Measurements from ENCODE around the gene HSBP1.

The HSBP1 gene

DNA sequence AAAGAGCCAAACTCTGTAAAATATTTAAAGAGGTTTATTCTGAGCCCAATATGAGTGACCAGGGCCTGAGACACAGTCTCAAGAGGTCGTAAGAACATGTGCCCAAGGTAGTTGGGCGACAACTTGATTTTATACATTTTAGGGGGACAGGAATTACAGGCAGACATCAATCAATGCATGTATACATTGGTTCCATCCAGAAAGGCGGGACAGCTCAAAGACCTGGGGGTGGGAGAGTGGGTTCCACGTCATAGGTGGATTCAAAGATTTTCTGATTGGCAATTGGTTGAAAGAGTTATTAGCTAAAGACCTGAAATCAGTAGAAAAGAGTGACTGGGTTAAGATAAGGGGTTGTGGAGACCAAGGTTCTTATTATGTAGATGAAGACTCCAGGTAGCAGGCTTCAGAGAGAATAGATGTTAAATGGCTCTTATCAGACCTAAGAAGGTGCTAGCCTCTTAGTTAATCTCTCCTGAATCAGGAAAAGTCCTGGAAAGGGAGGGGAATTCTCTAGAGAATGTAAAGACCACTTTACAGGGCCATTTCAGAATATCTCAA lies 32.4 kb downstream of the HSBP1 start:
- no peak for DNase-seq (ENCODE audit: low read depth)

- DNase-seq (ENCODE audit: low read depth), result no peak
These were observed 34.5 kb downstream of the HSBP1 start for GRCh38 chr16:83842291-83842690.

GRCh38 chr16:83842756-83843507 lies 35.2 kb downstream of the HSBP1 start:
- no peak for DNase-seq (ENCODE audit: low read depth)

DNA sequence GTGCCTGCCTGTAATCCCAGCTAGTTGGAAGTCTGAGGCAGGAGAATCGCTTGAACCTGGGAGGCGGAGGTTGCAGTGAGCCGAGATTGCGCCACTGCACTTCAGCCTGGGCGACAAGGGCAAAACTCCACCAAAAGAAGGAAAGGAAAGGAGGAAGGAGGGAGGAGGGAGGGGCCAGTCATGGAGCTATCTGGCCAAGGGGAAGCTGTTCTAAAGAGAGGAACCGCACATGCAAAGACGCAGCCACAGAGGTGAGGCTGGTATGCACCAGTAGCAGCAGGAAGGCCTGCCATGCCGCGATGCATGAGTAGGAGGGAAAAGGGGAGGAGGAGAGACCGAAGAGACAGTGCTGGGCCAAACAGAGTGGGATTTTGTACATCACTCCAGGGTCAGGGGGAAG lies 35.9 kb downstream of the HSBP1 start:
- no peak for DNase-seq (ENCODE audit: low read depth)

DNA sequence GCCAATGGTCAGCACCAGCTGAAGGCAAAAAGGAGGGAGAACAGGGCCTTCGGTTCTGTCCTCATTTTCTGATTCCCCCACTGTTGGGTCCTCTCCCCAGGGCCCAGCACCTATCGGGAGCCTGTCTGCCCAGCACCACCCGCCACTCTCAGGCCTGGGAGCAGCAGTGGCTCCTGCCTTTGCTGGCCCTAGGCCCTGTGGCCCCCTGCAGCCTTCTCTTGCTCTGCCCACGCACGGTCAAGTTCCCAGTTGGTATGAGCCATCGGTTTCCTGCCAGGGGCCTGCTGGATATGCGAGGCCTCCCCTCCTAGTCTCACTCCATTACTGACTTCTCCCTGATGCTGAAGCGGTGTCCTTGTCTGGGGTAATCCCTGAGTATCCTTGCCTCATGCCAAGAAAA lies 37.5 kb downstream of the HSBP1 start:
- no peak for DNase-seq (ENCODE audit: low read depth)

GRCh38 chr16:83847371-83848225 lies 39.8 kb downstream of the HSBP1 start:
- no peak for DNase-seq (ENCODE audit: low read depth)

- DNase-seq (ENCODE audit: low read depth), result no peak
These were observed 41.6 kb downstream of the HSBP1 start for GRCh38 chr16:83849421-83849820.

- no peak for DNase-seq (ENCODE audit: low read depth)
These were observed 43.2 kb downstream of the HSBP1 start for GRCh38 chr16:83850947-83851346.

DNA sequence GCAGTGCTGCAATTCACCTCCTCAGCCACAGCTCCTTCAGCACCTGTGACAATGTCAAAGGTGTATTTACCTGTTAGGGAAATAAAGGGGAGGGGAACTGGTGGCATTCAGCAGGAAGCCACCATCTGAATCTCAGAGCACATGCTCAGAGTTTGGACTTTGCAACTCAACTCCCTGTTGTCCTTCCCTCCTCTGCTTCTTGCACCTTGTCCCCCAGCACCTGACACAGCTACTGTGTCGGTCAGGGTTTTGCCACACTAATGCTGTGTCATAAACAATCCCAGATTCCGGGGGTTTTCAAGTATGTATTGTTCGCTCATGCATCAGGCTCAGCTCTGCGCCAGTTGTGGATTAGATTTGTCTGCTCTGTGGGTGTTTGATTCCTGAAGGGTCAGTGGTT lies 43.7 kb downstream of the HSBP1 start:
- DNase-seq (ENCODE audit: low read depth), result no peak

DNA sequence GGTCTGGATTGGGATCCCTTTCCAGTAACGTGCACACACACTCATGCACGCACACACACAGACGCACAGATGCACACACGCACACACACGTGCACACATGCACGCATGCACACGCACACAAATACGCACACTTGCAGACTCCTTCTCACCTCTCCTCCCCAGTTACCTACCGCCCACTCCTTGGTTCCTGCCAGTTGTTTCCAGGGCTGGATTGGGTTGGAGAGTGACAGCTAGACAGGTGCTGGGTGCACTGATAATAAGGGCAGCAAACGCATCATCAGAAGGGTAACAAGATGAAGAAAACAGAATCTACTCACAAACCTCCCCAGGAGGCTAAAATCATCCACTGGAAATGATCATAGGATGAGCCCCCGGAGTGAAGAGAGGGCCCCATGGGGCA lies 45.0 kb downstream of the HSBP1 start:
- no peak for DNase-seq (ENCODE audit: low read depth)

DNA sequence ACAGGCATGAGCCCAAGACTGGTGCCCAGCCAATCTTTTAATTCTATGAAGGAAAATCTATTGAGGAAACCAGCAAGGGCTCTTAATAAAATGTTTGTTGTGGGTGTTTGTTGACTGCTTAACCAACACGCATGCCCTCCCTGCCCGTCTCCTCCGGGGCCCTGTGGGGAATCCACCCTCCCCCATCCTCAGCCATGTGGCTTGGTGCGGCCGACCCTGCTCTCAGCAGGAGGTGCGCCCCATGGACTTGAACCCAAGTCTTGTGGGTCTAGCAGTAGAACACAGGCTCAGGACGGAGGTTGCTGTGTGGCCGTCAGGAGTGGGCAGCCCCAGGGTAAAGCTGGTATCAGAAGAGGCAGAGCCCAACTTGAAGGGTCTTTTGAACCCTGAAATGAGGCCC lies 46.1 kb downstream of the HSBP1 start:
- DNase-seq (ENCODE audit: low read depth), result no peak

DNA sequence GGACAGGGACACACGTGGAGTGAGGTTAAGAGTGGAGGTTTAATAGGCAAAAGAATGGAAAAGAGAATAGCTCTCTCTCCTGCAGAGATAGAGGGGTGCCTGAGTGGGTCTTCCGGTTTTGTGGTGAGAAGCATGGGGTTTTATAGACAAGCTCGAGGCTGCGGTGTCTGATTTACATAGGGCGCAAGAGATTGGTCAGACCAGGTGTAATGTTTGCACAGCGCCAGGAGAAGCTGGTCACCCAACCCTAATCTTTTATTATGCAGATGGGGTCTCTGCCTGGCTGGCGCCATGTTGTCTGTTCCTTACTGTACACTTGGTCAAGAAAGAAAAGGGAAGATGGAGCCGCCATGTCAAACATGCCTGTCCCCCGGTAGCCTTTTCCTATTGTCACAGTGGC lies 46.6 kb downstream of the HSBP1 start:
- no peak for DNase-seq (ENCODE audit: low read depth)

GRCh38 chr16:83856792-83857191 lies 49.0 kb downstream of the HSBP1 start:
- DNase-seq (ENCODE audit: low read depth), result no peak

DNA sequence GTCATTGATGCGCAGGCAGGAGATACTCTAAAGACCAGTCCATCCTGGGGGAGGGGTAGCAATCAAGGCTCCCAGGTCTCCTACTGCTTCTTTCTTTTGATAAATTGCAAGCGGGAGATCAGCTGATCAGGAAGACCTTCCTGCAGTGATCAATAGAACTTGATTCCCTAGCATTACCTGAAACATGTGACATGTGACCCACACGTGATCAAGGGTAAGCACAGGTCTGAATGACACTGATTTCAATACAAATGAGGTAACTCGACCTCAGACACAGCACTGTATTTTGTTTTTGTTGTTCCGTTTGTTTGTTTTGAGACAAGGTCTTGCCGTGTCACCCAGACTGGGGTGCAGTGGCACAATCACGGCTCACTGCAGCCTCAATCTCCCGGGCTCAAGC lies 51.5 kb downstream of the HSBP1 start:
- DNase-seq (ENCODE audit: low read depth), result no peak

GRCh38 chr16:83862661-83863060 lies 54.9 kb downstream of the HSBP1 start:
- no peak for DNase-seq (ENCODE audit: low read depth)

GRCh38 chr16:83863682-83864081 lies 55.9 kb downstream of the HSBP1 start:
- DNase-seq (ENCODE audit: low read depth), result no peak

Data from stimulated activated CD8-positive, alpha-beta memory T cell treated with anti-CD3 and anti-CD28 coated beads, Interleukin-7, amount 100 ng/mL, for 24 hours (primary cell).